ENCODE results near the gene LGALSL.

The LGALSL gene

GRCh38 chr2:64502860-64503259 lies 48.9 kb downstream of the LGALSL start:
- TF ChIP-seq, protein P1, sequence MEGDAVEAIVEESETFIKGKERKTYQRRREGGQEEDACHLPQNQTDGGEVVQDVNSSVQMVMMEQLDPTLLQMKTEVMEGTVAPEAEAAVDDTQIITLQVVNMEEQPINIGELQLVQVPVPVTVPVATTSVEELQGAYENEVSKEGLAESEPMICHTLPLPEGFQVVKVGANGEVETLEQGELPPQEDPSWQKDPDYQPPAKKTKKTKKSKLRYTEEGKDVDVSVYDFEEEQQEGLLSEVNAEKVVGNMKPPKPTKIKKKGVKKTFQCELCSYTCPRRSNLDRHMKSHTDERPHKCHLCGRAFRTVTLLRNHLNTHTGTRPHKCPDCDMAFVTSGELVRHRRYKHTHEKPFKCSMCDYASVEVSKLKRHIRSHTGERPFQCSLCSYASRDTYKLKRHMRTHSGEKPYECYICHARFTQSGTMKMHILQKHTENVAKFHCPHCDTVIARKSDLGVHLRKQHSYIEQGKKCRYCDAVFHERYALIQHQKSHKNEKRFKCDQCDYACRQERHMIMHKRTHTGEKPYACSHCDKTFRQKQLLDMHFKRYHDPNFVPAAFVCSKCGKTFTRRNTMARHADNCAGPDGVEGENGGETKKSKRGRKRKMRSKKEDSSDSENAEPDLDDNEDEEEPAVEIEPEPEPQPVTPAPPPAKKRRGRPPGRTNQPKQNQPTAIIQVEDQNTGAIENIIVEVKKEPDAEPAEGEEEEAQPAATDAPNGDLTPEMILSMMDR (IDR thresholded peaks at IDR 0.05; ENCODE audit: insufficient read depth, low read depth, low read length, missing control alignments): no peak

DNA sequence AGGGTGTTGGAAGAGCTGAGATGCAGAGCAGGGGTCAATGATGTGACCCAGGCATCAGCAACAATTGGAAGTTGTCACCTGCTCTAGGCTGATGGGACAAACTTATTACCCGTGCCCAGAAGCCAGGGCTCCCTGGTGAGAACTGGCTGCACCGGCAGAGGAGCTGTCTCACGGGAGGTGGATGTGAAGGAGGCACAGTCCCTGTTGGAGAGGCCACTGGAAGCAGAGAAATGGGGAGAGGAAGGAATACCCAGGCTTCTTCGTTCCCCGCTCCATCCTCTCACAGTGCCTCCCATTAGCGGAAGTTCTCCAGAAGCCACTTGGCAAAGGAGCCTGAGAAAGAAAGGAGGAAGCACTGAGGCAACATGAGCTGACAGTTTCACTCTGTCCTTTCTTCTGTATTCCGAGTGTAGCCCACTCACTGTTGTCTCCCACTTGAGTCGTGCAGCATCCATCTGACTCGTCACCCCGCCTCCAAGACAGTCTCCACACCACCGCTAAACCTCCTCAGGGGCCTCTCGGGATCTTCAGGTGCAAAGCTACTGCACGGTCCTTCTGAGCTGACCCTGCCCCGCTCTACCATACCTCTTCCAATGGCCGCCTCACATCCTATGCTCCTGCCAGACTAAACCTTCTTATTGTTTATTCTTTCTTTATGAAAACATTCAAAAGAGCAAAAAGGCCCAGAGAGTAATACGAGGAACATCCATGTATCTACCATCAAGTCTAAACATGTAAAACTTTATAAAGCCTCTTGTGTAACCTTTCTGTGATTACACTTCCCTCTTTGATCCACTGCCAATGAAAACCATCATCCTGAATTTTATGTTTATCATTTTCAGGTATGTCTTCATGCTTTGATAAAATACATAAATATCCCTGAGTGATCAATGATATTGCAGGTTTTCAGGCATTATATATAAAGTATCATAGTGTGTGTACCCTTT lies 51.1 kb downstream of the LGALSL start:
- TF ChIP-seq, protein P1 (IDR thresholded peaks at IDR 0.05; ENCODE audit: insufficient read depth, low read depth, low read length, missing control alignments): no peak
- peak; percentile 75 for DNase-seq (ENCODE audit: low read depth)
- H3K4me3 ChIP-seq (ENCODE audit: low read length): no peak overlapping the region

More at GRCh38 chr2:64502860-64503259, 48.9 kb downstream of the LGALSL start:
- no peak overlapping the region for H3K4me3 ChIP-seq (ENCODE audit: low read length)
- no peak for DNase-seq (ENCODE audit: low read depth)

GRCh38 chr2:64506686-64507085 lies 52.7 kb downstream of the LGALSL start:
- TF ChIP-seq, protein P1 (IDR thresholded peaks at IDR 0.05; ENCODE audit: insufficient read depth, low read depth, low read length, missing control alignments): no peak
- no peak for DNase-seq (ENCODE audit: low read depth)
- no peak overlapping the region for H3K4me3 ChIP-seq (ENCODE audit: low read length)
